ENCODE measurements around the gene IDH3G. TPM values are rescaled to one million over a fixed set of nuclear protein-coding genes. Genes with fewer than 3 reads are reported as not detected.

IDH3G gene
- total and polyA plus RNA-seq, 2 of the 8 experiments (the other 6 are each of a cell fraction or from before 2014, with no cell fraction given) = 39.4 to 66.7 TPM

Other genes with a start within 250 kb of the IDH3G start
- gene CCNQ, start 195.2 kb downstream of the IDH3G start, total RNA-seq (2021; fragmentation: NEBNext Ultra II Directional; extraction: Animal tissue kit (Norgen Biotek cat#: 25700)) = 15.8 and 16.6 TPM in 2 replicates
- 32.1 and 34.9 TPM in 2 replicates for gene CCNQ, start 195.2 kb downstream of the IDH3G start, polyA plus RNA-seq (2011; rRNA removed)
- gene DUSP9, start 147.2 kb downstream of the IDH3G start, total RNA-seq (2021; fragmentation: NEBNext Ultra II Directional; extraction: Animal tissue kit (Norgen Biotek cat#: 25700)) = 0.63 and 1.1 TPM in 2 replicates
- 0.80 and 1.2 TPM in 2 replicates for gene DUSP9, start 147.2 kb downstream of the IDH3G start, polyA plus RNA-seq (2011; rRNA removed)
- 4.3 and 6.2 TPM in 2 replicates for gene PNCK, start 120.6 kb downstream of the IDH3G start, total RNA-seq (2021; fragmentation: NEBNext Ultra II Directional; extraction: Animal tissue kit (Norgen Biotek cat#: 25700))
- gene PNCK, start 120.6 kb downstream of the IDH3G start, polyA plus RNA-seq (2011; rRNA removed) = 6.3 and 13.9 TPM in 2 replicates
- gene SLC6A8, start 106.4 kb downstream of the IDH3G start, total RNA-seq (2021; fragmentation: NEBNext Ultra II Directional; extraction: Animal tissue kit (Norgen Biotek cat#: 25700)) = 94.7 and 98.5 TPM in 2 replicates
- 87.7 and 132 TPM in 2 replicates for gene SLC6A8, start 106.4 kb downstream of the IDH3G start, polyA plus RNA-seq (2011; rRNA removed)
- 157 and 159 TPM in 2 replicates for gene BCAP31, start 70.0 kb downstream of the IDH3G start, total RNA-seq (2021; fragmentation: NEBNext Ultra II Directional; extraction: Animal tissue kit (Norgen Biotek cat#: 25700))
- gene BCAP31, start 70.0 kb downstream of the IDH3G start, polyA plus RNA-seq (2011; rRNA removed) = 136 and 139 TPM in 2 replicates
- 4.6 and 6.6 TPM in 2 replicates for gene ABCD1, start 69.5 kb downstream of the IDH3G start, total RNA-seq (2021; fragmentation: NEBNext Ultra II Directional; extraction: Animal tissue kit (Norgen Biotek cat#: 25700))
- 3.1 and 6.7 TPM in 2 replicates for gene ABCD1, start 69.5 kb downstream of the IDH3G start, polyA plus RNA-seq (2011; rRNA removed)
- gene PLXNB3, start 30.1 kb downstream of the IDH3G start, total RNA-seq (2021; fragmentation: NEBNext Ultra II Directional; extraction: Animal tissue kit (Norgen Biotek cat#: 25700)) = 2.7 TPM in 2 replicates
- gene PLXNB3, start 30.1 kb downstream of the IDH3G start, polyA plus RNA-seq (2011; rRNA removed) = 1.2 and 1.6 TPM in 2 replicates
- not detected in 2 replicates for gene SRPK3, start 13.3 kb downstream of the IDH3G start, total RNA-seq (2021; fragmentation: NEBNext Ultra II Directional; extraction: Animal tissue kit (Norgen Biotek cat#: 25700))
- not detected in 2 replicates for gene SRPK3, start 13.3 kb downstream of the IDH3G start, polyA plus RNA-seq (2011; rRNA removed)
- 161 and 168 TPM in 2 replicates for gene SSR4, start 293 bp upstream of the IDH3G start, total RNA-seq (2021; fragmentation: NEBNext Ultra II Directional; extraction: Animal tissue kit (Norgen Biotek cat#: 25700))
- gene SSR4, start 293 bp upstream of the IDH3G start, polyA plus RNA-seq (2011; rRNA removed) = 642 and 734 TPM in 2 replicates
- 169 and 174 TPM in 2 replicates for gene PDZD4, start 36.2 kb upstream of the IDH3G start, total RNA-seq (2021; fragmentation: NEBNext Ultra II Directional; extraction: Animal tissue kit (Norgen Biotek cat#: 25700))
- 45.8 and 77.2 TPM in 2 replicates for gene PDZD4, start 36.2 kb upstream of the IDH3G start, polyA plus RNA-seq (2011; rRNA removed)
- 38.7 and 43.0 TPM in 2 replicates for gene L1CAM, start 91.8 kb upstream of the IDH3G start, total RNA-seq (2021; fragmentation: NEBNext Ultra II Directional; extraction: Animal tissue kit (Norgen Biotek cat#: 25700))
- 11.0 and 16.4 TPM in 2 replicates for gene L1CAM, start 91.8 kb upstream of the IDH3G start, polyA plus RNA-seq (2011; rRNA removed)
- gene AVPR2, start 110.3 kb upstream of the IDH3G start, total RNA-seq (2021; fragmentation: NEBNext Ultra II Directional; extraction: Animal tissue kit (Norgen Biotek cat#: 25700)) = not detected in 2 replicates
- 0.08 and 0.09 TPM in 2 replicates for gene AVPR2, start 110.3 kb upstream of the IDH3G start, polyA plus RNA-seq (2011; rRNA removed)
- 25.9 and 26.0 TPM in 2 replicates for gene ARHGAP4, start 131.9 kb upstream of the IDH3G start, total RNA-seq (2021; fragmentation: NEBNext Ultra II Directional; extraction: Animal tissue kit (Norgen Biotek cat#: 25700))
- 23.9 and 42.4 TPM in 2 replicates for gene ARHGAP4, start 131.9 kb upstream of the IDH3G start, polyA plus RNA-seq (2011; rRNA removed)
- 98.1 and 98.8 TPM in 2 replicates for gene NAA10, start 140.7 kb upstream of the IDH3G start, total RNA-seq (2021; fragmentation: NEBNext Ultra II Directional; extraction: Animal tissue kit (Norgen Biotek cat#: 25700))
- gene NAA10, start 140.7 kb upstream of the IDH3G start, polyA plus RNA-seq (2011; rRNA removed) = 80.4 and 119 TPM in 2 replicates
- gene RENBP, start 150.3 kb upstream of the IDH3G start, total RNA-seq (2021; fragmentation: NEBNext Ultra II Directional; extraction: Animal tissue kit (Norgen Biotek cat#: 25700)) = 11.9 and 12.4 TPM in 2 replicates
- gene RENBP, start 150.3 kb upstream of the IDH3G start, polyA plus RNA-seq (2011; rRNA removed) = 21.8 and 26.5 TPM in 2 replicates
- gene HCFC1, start 177.4 kb upstream of the IDH3G start, total RNA-seq (2021; fragmentation: NEBNext Ultra II Directional; extraction: Animal tissue kit (Norgen Biotek cat#: 25700)) = 117 and 120 TPM in 2 replicates
- gene HCFC1, start 177.4 kb upstream of the IDH3G start, polyA plus RNA-seq (2011; rRNA removed) = 24.9 and 44.8 TPM in 2 replicates
- gene TMEM187, start 178.4 kb upstream of the IDH3G start, total RNA-seq (2021; fragmentation: NEBNext Ultra II Directional; extraction: Animal tissue kit (Norgen Biotek cat#: 25700)) = 2.7 and 5.0 TPM in 2 replicates
- 14.5 and 16.2 TPM in 2 replicates for gene TMEM187, start 178.4 kb upstream of the IDH3G start, polyA plus RNA-seq (2011; rRNA removed)
- 41.7 and 47.2 TPM in 2 replicates for gene IRAK1, start 225.5 kb upstream of the IDH3G start, total RNA-seq (2021; fragmentation: NEBNext Ultra II Directional; extraction: Animal tissue kit (Norgen Biotek cat#: 25700))
- 26.6 and 34.7 TPM in 2 replicates for gene IRAK1, start 225.5 kb upstream of the IDH3G start, polyA plus RNA-seq (2011; rRNA removed)

Data from H1 (cell line).